ENCODE measurements around the gene SLC51B.
A peak's percentile ranks its signal among the peaks of the same experiment; 100 is the strongest.
"Not testable (repeated sequence)": the region's sequence is repeated elsewhere in the genome, so short reads cannot be mapped to it uniquely, and the experiment has no call there.

Gene SLC51B

DNA sequence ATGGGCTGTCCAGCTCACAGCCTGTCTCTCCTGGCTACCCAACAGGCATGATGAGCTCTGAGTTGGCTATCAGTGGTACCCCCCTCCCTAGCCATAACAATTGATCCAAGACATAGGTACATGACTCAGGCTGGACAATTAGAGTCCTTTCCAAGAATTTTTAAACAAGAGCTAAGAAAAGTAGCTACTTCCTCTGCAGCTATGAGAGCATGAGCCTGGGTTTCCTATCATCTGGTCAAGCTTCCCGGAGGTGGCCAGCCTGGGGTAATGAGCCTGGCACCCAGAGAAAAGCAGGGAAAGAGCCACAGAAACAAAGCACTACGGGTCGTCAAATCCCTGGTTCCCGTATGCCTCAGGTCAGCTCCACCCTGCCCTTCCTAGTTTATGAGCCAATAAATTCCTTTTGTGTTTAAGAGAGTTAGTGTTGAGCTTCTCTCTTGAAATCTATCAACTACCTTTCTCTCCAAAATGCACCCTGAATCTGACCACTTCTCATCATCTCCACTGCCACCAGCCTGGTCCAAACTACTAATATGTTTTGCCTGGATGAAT is 2.3 kb upstream of the SLC51B start:
- no peak for DNase-seq

DNA sequence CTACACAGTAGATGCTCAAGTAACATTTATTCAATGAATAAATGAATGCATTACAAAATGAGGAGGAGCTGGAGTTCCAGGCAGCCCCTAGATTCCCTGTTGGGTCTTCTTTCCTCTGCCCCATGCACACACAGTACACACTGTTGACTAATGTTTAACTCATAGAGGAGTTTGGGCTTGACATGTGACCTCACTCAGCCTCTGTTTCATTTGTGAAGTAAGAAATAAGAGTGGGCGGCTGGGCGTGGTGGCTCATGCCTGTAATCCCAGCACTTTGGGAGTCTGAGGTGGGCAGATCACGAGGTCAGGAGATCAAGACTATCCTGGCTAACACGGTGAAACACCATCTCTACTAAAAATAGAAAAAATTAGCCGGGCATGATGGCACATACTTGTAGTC is 969 bp upstream of the SLC51B start:
- not testable (repeated sequence) for DNase-seq

DNA sequence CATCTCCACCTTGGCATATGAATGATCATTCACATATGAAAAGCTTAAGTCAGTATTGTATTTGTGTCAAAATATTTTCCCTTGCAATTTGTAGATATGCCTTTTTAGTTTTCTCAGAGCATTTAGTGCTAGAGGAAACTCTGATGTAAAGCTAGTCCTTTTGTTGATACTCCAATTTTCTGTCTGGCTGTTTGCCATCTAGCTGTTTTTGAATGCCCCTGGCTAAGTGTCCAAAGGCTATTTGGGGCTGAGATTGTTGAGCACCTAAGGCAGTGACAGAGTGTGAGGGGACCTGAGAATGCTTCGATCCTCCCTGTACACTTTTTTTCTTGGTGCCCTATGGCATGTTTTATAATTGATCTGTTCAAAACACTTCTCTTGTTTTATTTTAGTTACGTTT is 3.1 kb downstream of the SLC51B start:
- no peak for DNase-seq

DNA sequence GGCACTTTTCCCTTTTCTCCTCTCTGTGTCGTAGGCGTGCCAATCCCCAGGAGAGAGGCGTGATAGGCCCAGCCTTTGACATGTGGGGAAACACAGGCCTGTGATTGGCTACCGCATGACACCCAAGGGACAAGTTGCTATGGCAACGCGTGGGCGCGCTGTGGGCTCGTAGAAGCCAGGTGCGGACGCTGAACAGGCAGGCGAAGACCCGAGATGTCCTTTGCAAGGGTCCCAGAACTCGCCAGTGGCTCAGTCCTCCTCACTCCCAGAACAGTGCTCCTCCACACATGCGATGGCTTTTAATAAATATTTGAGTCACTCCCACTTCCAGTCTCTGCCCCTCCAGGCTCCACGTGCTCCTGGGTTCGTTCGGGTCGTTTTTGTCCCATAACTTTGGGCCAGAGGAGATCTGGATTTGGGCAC is 4.2 kb downstream of the SLC51B start:
- peak; percentile 95 for DNase-seq

DNA sequence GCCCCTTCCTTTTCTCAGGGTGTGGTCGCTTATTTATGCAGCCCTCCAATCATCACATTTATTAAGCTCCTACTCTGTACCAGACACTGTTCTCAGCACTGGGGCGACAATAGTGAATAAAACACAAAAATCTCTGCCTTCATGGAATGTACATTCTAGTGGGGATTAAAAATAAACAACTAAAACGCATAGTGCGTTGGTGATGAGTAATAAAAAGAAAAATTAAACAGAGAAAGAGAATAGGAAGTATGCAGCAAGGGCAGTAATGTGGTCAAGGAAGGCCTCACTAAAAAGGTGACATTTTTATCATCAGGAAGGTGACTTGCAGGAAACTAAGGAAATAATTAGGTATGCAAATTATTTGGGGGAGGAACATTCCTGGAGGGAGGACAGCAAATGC is 5.1 kb downstream of the SLC51B start:
- no peak for DNase-seq

DNA sequence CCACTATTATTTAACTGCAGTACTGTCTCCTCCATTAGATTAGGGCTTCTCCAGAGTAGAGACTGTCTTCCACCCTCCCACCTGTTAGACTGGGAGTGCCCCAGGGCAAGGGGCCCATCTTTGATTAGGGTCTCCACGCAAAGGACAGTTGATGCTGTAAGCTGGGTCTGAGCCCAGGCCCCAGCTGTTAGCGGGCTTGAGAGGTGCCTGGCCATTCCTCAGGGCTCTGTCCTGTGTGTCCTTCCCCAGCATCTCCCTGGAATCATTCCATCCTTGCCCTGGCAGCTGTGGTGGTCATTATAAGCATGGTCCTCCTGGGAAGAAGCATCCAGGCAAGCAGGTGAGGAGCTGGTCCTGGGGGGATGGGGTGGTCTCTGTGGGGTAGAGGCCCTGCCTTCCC is 6.1 kb downstream of the SLC51B start:
- DNase-seq: no peak

DNA sequence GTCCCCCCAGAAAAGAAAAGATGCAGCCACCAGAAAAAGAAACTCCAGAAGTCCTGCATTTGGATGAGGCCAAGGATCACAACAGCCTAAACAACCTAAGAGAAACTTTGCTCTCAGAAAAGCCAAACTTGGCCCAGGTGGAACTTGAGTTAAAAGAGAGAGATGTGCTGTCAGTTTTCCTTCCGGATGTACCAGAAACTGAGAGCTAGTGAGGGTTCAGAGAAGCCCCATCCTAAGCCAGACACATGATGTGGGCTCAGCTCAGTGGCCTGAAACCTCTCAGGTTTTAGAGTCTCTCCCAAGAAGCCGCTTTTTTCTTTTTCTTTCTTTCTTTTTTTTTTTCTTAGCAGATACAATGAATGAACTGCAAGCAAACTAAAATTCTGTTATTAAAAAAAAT is 7.8 kb downstream of the SLC51B start:
- no peak for DNase-seq

DNA sequence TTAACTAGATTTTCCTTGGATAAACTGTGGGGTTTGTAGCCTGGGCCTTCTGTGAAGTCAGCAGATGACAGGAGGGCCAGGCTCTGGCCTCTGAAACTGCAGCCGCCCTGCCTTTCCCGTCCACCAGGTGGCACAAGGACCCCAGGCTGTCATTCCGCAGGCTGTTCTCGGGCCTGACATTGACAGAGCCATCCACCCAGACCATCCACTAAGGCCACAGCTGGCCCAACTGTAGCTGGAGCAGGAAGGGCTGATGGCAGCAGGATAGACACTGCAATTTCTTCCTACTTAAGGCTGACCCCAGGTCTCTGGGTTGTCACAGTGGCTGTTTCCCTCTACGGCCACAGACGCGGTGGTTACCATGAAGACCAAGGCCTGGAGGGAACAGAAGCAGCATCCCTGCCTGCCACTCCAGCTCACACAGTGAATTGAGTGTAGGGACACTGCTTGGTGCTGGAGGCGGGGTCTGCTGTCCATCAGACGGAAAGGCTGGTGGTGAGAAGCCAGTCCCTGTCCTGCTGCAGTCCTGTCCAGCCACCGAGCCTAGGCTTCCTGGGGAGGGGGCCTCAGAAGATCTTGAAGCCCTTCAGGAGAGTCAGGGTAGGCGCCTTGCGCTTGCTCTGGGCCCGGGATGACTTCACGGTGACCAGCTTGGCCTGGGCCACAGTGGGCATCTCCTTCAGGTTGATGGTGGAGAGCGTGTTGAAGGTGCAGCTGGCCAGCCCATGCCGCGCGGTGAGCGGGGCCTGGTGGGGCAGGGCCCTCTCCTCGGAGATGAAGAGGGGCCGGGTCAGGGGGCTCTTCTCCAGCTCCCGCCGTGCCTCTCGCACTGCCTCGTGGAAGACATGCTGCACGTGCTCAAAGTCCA is 9.4 kb downstream of the SLC51B start:
- DNase-seq: peak; percentile 48

DNA sequence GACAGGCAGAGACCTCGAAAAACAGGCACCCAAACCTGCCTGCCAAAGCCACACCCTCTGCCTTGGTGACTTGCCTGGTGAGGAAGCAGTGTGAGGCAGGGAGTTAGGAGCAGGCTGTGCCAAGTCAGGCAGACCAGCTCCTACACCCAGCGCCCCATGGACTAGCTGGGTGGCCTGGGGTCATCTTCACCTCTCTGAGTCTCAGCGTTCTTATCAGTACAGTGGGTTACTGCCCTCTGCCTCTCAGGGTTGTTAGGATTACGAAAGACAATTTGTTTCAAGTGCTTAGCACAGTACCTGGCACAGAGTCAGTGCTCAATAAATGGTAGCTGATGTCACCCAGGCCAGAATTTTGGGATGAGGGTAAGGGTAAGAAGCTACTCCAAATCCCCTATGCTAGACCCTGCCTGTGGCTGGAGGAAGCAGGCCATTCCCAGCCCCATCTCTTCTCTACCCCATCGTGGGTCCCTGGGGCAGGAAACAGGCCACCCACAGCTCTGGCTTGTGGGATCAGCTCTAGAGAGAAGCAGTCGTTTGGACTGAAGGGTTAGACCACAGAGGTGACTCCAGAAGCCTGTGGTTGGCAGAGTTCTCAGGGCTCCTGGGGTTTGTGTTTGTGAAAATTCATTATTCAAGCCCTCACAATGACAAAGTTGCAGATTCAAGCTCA is 10.1 kb downstream of the SLC51B start:
- no peak for DNase-seq

DNA sequence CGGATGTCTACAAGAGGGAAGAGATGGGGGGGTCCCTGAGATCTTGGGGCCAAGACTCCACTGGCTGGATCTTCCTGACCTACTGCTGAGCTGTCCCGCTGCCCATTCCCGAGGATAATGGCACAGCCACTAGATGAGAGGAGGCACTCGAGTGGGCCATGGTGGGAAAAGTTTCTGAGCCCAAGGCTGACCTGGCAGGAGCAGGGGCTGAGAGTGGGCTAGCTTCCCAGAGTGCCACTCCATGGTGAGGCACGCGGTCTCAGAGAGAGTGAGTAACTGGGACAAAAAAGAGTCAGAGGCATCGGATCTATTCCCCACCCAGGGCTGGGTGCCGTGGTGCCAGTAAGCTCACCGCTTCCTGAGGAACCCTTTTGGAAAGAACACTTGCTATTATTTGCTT is 10.9 kb downstream of the SLC51B start:
- DNase-seq: no peak

DNA sequence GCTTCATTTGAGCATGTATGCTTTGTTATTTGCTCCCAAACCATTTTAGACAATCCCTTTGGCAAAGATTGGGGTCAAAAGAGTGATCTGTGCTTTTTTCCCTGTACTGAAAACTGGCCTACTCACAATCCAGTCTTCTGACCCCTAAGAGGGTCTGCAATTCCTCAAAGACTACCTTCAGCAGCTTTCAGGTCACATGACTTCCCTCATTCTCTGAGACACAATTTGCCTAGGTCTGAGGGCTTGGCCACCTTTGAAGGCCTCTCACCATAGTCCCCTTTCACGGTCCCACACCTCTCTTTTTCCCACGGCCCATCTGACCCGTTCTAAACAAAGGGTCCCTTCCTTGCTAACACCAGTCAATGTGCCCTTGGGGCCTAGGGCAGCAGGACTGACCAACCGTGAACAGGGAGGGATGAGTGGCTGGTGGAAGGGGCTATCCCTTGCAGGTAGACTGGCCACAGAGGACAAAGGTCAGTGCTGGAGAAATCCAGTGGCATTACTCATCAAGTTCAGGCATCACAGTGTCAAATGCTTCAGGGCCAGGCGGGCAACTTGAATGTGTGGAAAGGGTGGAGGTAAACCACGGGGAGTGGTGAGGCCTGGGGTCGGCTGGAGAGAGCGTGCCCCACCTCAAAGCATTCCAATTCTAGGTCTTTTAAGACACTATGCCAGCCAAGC is 11.8 kb downstream of the SLC51B start:
- DNase-seq: no peak

DNA sequence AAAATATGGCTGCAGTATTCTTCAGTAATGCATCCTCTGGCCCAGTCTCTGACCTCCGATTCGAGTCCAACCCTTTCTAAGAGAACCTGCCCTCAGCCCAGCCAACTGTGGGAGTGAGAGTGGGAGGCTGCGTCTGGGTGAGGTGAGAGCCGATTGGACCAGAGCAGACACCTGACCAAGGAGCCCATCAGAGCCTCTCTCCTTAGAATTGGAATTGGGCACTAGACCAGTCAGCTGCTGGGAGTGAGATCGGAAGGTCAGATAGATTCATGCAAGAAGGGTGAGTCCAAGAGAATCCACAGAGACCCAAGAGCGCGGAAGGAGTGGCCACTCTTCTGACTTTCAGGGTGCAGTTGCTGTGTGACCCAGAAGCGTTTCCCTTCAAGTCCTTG is 12.4 kb downstream of the SLC51B start:
- DNase-seq: no peak

DNA sequence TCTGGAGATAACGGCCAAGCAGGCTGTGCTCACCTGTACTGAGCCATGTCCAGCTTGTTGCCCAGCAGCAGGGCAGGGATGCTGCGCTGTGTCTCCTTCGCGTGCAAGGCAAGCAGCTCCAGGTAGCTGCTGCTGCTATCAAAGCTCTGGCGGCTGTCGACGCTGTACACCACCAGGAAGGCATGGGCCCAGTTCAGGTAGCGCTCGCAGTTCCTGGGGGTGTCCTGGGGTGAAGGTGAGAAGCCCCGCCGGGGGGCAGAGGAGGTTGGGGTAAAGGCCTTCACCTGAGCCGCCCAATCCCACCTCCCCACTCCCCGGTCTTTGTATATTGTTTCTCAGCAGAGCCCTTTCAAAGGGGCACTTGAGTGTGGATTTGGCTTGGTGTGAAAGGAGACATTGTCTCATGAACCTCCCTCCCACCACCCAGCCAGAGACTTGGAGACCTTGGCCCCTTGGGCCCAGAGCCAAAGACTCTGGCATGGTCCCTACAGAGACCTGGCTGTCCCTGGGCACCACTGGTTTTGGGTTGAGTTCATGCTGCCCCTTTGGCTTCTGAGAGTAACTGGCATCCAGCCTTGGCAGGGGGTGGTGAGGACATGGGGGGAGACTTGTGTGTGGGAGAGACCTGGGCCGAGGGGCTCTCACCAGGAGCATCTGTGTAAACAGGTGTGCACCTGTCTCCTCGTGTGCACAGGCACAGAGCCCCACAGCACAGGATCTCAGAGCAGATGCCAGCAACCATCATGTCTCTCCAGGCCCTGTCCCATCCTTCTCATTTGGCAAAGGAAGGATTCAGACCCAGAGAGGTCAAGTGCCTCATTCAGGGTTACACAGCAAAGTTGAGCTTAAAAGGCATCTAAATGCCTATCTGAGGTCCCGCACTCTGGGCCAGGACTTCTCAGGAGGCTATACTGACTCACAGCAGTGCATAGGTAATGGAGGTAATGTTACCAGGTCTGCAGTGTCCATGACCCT is 13.5 kb downstream of the SLC51B start:
- DNase-seq: no peak

DNA sequence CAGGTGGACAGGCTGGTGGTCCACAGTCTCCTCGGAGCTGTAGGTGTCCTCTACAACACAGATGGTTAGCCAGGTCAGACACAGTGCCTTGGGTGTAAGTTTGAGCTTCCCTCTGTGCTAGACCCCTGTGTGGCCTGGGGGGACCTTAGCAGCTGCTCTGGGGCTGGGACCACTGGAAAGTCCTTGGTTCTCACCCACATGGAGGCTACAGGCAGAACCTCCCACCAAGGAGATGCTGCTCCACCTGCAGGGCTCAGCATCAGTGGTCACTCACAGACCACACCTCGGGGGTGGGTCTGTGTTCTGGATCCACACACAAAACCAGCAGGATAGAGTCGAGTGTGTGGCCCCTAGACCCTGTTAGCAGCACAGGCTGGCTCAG is 14.2 kb downstream of the SLC51B start:
- DNase-seq: no peak

DNA sequence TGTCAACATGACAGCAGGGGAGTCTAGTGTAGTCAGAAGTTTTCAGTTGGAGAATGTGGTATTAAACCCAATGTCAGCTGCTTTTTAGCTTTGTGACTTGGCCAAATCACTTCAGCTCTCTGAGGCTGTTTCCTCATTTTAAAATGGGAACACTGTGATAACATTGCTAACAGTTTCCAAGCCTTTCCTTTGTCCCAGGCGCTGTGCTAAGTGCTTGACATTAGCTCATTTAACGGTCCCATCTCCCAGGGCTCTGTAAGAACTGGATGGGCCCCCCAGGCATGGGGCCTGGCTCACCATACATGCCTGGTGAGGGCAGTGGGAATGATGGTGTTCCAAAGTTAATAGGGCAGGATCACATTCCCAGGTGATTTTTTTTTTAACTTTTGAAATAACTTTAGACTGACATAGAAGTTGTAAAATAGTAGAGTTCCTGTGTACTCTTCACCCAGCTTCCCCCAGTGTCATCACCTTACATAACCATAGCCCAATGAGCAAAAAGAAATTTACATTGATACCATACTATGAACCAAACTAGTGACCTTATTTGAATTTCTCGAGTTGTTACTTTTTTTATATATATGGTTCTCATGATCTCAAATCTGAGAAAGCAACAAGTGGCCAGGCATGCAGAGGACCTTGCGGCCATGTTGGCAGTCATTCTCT is 14.9 kb downstream of the SLC51B start:
- DNase-seq: no peak

DNA sequence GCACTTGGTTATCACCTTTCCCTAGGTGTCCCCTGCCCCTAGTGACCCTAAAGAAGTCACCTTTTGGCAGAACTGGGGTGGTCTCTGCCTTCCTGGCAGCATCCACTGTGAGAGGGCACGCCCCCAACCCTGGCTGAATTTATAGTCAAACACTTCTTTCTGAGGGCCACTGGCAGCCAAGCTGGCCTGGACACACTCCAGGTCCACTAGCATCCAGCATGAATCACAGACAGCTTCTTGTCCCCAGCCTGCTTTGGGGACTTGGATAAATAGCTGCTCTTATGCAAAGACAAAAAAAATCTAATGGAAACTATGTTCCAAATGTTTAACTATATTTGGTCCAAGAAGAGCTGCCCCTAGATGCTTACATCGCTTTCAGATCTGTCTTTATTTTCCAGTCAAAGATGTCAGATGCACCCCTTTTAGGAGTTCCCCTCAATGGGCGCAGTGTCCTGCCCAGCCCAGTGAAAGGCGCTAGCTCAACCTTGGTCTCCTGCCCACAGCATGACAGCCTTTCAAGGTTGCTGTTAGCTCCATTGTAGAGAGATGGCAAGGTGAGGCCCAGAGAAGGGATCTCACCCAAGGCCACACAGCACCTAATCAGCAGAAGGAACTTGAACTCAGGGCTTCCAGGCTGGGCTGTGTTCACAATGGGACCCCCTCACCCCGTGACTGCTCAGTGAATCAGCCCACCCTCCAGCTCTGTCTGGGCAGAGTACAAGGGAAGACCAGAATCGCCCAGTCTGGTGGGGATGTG is 15.6 kb downstream of the SLC51B start:
- DNase-seq: no peak

DNA sequence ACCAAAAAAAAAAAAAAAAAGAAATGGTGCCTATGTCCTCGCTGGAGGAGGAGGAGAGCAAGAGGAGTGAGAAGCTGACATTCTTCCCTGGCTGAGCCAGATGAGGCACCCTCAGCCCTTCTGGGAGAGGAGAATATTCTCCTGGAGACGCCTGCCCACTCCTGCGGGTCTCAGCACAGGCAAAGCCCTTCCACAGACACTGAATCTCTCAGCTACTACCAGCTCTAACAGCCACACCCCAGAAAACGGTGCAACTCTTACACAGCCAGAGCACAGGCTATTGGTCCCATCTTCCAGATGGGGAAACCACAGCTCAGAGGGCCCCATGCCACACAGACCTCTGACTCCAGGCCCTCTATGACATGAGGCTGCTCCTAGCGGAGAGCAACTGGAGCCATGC is 16.9 kb downstream of the SLC51B start:
- no peak for DNase-seq

DNA sequence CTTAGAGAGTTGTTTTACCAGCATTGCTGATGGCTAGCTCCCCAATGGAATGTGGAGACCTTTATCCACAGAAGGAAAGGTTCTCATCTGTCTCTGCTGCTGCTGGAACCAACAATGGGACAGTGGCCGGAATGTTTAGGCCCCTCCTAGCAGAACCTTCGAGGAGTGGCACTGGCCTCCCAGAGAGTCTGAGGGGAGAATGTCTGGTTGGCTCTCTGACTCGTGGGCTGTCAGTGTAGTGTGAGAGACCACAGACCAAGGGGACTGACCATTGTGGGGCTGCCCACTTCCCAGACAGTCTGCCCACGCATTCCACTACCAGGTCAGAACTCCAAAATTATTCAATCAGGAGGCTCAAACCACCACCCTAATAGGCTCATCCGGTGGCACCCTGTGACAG is 17.5 kb downstream of the SLC51B start:
- no peak for DNase-seq

DNA sequence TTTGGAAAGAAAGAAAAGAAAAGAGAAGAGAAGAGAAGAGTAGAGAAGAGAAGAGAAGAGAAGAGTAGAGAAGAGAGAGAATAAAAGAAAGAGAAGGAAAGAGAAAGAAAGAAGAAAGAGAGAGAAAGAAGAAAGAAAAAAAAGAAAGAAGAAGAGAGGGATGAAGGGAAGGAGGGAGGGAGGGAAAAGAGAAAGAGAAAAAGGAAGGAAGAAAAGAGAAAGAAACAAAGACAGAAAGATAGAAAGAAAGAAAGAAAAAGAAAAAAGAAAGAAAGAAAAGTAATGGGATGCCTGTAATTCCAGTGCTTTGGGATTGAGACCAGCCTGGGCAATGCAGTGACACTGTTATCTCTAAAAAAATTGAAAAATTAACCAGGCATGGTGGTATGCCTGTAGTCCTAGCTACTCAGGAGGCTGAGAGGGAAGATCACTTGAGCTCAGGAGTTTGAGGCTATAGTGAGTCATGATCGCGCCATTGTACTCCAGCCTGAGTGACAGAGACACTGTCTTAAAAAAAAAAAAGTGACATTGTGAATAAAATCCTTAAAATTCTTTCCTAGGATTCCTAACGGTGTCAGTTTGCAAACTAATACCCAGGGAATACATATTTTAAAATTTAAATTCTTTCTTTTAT is 20.9 kb downstream of the SLC51B start:
- no peak for DNase-seq

DNA sequence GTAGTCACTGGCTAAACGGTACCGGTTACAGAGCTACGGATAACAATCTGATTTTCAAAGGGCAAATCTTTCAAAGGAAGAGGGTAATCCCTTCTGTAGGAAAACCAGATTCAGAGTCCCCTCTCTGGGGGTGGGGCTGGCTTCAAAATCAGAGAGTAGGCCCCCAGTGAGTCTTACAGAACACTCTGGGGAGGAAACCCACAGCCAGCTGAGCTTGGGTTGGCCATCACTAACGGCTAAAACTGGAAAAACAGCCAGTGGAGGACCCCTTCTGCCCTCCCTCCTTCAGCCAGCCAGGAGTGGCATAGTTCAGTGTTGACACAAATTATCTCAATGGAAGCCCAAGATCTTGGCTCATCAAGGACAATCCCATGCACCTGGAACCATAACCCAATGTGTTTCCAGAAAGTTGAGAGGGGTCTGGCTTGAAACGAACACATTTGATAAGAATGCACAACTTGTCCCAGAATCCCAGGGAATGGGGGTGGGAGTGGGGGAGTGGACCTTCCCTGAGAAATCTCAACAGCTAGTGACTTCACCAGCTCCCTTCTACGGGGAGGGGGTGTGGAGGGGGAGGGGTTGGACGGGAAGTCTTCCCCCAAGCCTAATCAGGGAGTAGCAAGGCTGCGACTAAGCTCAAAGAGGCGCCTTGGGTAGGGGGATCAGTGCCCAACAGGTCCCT is 21.6 kb downstream of the SLC51B start:
- DNase-seq: no peak

All from NCI-H774 (cell line).